OCI-LY3 (cell line): Measurements from ENCODE around the gene TLR7.
A peak's percentile ranks its signal among the peaks of the same experiment; 100 is the strongest.

Experiments
- H2AFZ ChIP-seq: fragments of 200-600, 300-600 bp; shearing (Covaris generic); 2 replicates; pipeline ENCODE4 v1.6.0; 2014; ENCODE audit warnings: antibody characterized with exemption, low read depth, low read length
- H3K27ac ChIP-seq: fragments of 200-600, 300-600 bp; sonication (generic); 2 replicates; pipeline ENCODE4 v1.5.1; 2014; ENCODE audit warnings: mild to moderate bottlenecking, low read length, moderate library complexity, mixed read lengths
- H3K27me3 ChIP-seq: fragments of 200-600, 300-600 bp; sonication (generic); 2 replicates; pipeline ENCODE4 v1.6.1; 2014; ENCODE audit warnings: low read depth, low read length, mixed read lengths
- H3K36me3 ChIP-seq: fragments of 200-600, 300-600 bp; sonication (generic); replicated peaks from 2 replicates; pipeline ENCODE3; 2014; ENCODE audit warnings: low read depth, low read length, mixed read lengths
- H3K4me1 ChIP-seq: fragments of 300-600, 200-600 bp; sonication (generic); 2 replicates; pipeline ENCODE4 v1.6.1; 2014; ENCODE audit warnings: low read length, mixed read lengths
- H3K4me2 ChIP-seq: fragments of 200-600, 300-600 bp; sonication (generic); 2 replicates; pipeline ENCODE4 v1.6.1; 2014; ENCODE audit warnings: low read length, mixed read lengths
- H3K4me3 ChIP-seq: fragments of 300-600, 200-600 bp; sonication (generic); 2 replicates; pipeline ENCODE4 v1.5.1; 2014; ENCODE audit warnings: antibody characterized with exemption, mild to moderate bottlenecking, low read length, moderate library complexity
- H3K79me2 ChIP-seq: fragments of 300-600, 200-600 bp; shearing (Covaris generic); 2 replicates; pipeline ENCODE4 v1.6.1; 2014; ENCODE audit warnings: mild to moderate bottlenecking, low read length, mixed read lengths
- H3K9ac ChIP-seq: fragments of 300-600, 200-600 bp; shearing (Covaris generic); 2 replicates; pipeline ENCODE4 v1.6.0; 2014; ENCODE audit warnings: mild to moderate bottlenecking, low read length, moderate library complexity
- H3K9me3 ChIP-seq: fragments of 200-600, 300-600 bp; shearing (Covaris generic); 2 replicates; pipeline ENCODE4 v1.6.1; 2014; ENCODE audit warnings: low read length, mixed read lengths; ENCODE audit not compliant: insufficient read depth
- H4K20me1 ChIP-seq: fragments of 200-600, 300-600 bp; sonication (generic); 2 replicates; pipeline ENCODE4 v1.6.1; 2016; ENCODE audit warnings: low read length, mixed read lengths; ENCODE audit not compliant: insufficient read depth
- EZH2phosphoT487 ChIP-seq: fragments of 200-600 bp; shearing (Covaris generic); IDR thresholded peaks from 2 replicates; pipeline ENCODE4 v1.6.1; 2018; ENCODE audit warnings: antibody characterized with exemption, mixed run types, low read depth
- TF ChIP-seq, protein P1 (sequence below): fragments of 200-600, 300-600 bp; sonication (generic); IDR thresholded peaks from 2 replicates; pipeline ENCODE4 v1.5.1; 2014; ENCODE audit warnings: antibody characterized with exemption, low read length, low read depth

The TLR7 gene

GRCh38 chrX:12896935-12897334 is 30.1 kb downstream of the TLR7 start:
- Histone ChIP-seq H3K9ac (no peak overlapping the region), H2AFZ (no peak overlapping the region), H3K27me3 (peaks cover 3% of the 10 kb centered on the region), H3K36me3 (no peaks in the 10 kb centered on the region), H4K20me1 (no peaks in the 10 kb centered on the region), H3K4me1 (peaks cover 7% of the 10 kb centered on the region; the same call in 1 of the 2 replicates), H3K9me3 (no peaks in the 10 kb centered on the region), H3K4me2 (no peak overlapping the region), H3K27ac (no peak overlapping the region), H3K4me3 (no peak overlapping the region), H3K79me2 (no peaks in the 10 kb centered on the region)
- TF ChIP-seq, protein P1, sequence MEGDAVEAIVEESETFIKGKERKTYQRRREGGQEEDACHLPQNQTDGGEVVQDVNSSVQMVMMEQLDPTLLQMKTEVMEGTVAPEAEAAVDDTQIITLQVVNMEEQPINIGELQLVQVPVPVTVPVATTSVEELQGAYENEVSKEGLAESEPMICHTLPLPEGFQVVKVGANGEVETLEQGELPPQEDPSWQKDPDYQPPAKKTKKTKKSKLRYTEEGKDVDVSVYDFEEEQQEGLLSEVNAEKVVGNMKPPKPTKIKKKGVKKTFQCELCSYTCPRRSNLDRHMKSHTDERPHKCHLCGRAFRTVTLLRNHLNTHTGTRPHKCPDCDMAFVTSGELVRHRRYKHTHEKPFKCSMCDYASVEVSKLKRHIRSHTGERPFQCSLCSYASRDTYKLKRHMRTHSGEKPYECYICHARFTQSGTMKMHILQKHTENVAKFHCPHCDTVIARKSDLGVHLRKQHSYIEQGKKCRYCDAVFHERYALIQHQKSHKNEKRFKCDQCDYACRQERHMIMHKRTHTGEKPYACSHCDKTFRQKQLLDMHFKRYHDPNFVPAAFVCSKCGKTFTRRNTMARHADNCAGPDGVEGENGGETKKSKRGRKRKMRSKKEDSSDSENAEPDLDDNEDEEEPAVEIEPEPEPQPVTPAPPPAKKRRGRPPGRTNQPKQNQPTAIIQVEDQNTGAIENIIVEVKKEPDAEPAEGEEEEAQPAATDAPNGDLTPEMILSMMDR, result no peak

DNA sequence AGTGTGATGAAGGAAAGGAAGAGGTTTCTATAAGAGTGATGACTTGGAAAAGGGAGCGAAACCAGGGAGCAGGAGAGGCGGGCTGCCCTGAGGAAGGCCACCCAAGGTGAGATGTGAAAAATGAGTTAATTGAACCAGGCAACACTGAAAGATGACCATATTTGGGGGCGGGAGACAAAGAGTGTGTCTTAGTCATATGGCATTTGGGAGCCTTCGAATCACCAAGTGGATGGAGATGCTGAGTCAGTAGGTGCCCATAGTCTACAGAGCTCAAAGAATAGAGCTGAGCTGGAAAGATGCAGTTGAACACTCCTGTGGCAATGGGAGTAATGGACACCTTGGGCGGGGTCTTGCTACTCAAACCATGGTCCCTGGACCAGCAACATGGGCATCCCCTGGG is 31.2 kb downstream of the TLR7 start:
- Histone ChIP-seq H3K4me1 (peaks cover 7% of the 10 kb centered on the region; the same call in 1 of the 2 replicates), H3K4me3 (no peak overlapping the region), H3K4me2 (no peak overlapping the region)

GRCh38 chrX:12899506-12899905 is 32.6 kb downstream of the TLR7 start:
- no peak for TF ChIP-seq EZH2phosphoT487
- TF ChIP-seq, protein P1, result no peak
- Histone ChIP-seq H3K27me3 (peaks cover 13% of the 10 kb centered on the region), H3K4me3 (no peak overlapping the region), H4K20me1 (no peaks in the 10 kb centered on the region), H3K79me2 (no peaks in the 10 kb centered on the region), H3K4me2 (no peak overlapping the region), H3K4me1 (peaks cover 5% of the 10 kb centered on the region; the same call in 1 of the 2 replicates), H3K9ac (no peak overlapping the region), H2AFZ (no peak overlapping the region), H3K27ac (no peak overlapping the region), H3K36me3 (no peaks in the 10 kb centered on the region), H3K9me3 (no peaks in the 10 kb centered on the region)

More for the DNA sequence above, 31.2 kb downstream of the TLR7 start:
- Histone ChIP-seq H3K9me3 (no peaks in the 10 kb centered on the region), H2AFZ (no peak overlapping the region), H3K79me2 (no peaks in the 10 kb centered on the region), H3K27me3 (peaks cover 13% of the 10 kb centered on the region), H3K9ac (no peak overlapping the region), H3K36me3 (no peaks in the 10 kb centered on the region), H3K27ac (no peak overlapping the region), H4K20me1 (no peaks in the 10 kb centered on the region)
- no peak for TF ChIP-seq EZH2phosphoT487
- TF ChIP-seq, protein P1, result no peak

- Histone ChIP-seq H3K36me3 (no peaks in the 10 kb centered on the region), H3K79me2 (no peaks in the 10 kb centered on the region), H4K20me1 (no peaks in the 10 kb centered on the region), H3K9me3 (no peaks in the 10 kb centered on the region), H3K4me3 (peak overlapping the region; percentile 44; the same call in 1 of the 2 replicates), H3K4me2 (peak overlapping the region; percentile 50), H2AFZ (no peak overlapping the region), H3K4me1 (peaks cover 11% of the 10 kb centered on the region), H3K27me3 (peaks cover 13% of the 10 kb centered on the region), H3K9ac (no peak overlapping the region), H3K27ac (no peak overlapping the region)
- TF ChIP-seq EZH2phosphoT487, result no peak
- TF ChIP-seq, protein P1, result peak; percentile 55
Observed at GRCh38 chrX:12901486-12901885, 34.6 kb downstream of the TLR7 start.
